Loucy (cell line): ENCODE measurements around the gene ANKZF1.

Experiments used
- H2AFZ ChIP-seq: fragments of 200-600 bp; sonication (generic); 2 replicates; pipeline ENCODE4 v1.6.0; 2016; ENCODE audit warnings: antibody characterized with exemption, mild to moderate bottlenecking, low read length, moderate library complexity
- H3F3A ChIP-seq: fragments of 200-600 bp; 2 replicates; pipeline ENCODE4 v1.6.0; 2016; ENCODE audit warnings: antibody characterized with exemption, low read depth, mild to moderate bottlenecking
- H3K27me3 ChIP-seq: fragments of 200-600 bp; sonication (generic); 2 replicates; pipeline ENCODE4 v1.6.1; 2014; ENCODE audit warnings: low read length, mild to moderate bottlenecking; ENCODE audit not compliant: insufficient read depth, poor library complexity, severe bottlenecking
- H3K36me3 ChIP-seq: fragments of 200-600 bp; sonication (generic); 2 replicates; pipeline ENCODE4 v1.6.1; 2016; ENCODE audit warnings: low read length; ENCODE audit not compliant: insufficient read depth
- H3K4me1 ChIP-seq: fragments of 200-600 bp; sonication (generic); 2 replicates; pipeline ENCODE4 v1.5.1; 2014; ENCODE audit warnings: low read length, mild to moderate bottlenecking; ENCODE audit not compliant: insufficient read depth, poor library complexity, severe bottlenecking
- H3K4me2 ChIP-seq: fragments of 200-600 bp; sonication (generic); 2 replicates; pipeline ENCODE4 v1.6.0; 2014; ENCODE audit warnings: antibody characterized with exemption, low read length, low read depth, mild to moderate bottlenecking; ENCODE audit not compliant: poor library complexity, severe bottlenecking
- H3K4me3 ChIP-seq: fragments of 200-600 bp; sonication (generic); 2 replicates; pipeline ENCODE4 v1.5.1; 2014; ENCODE audit warnings: low read length, mild to moderate bottlenecking, mixed read lengths; ENCODE audit not compliant: poor library complexity, severe bottlenecking
- H3K79me2 ChIP-seq: fragments of 200-600 bp; sonication (generic); 2 replicates; pipeline ENCODE4 v1.6.1; 2014; ENCODE audit warnings: low read length; ENCODE audit not compliant: insufficient read depth
- H3K9ac ChIP-seq: fragments of 200-600 bp; sonication (generic); 2 replicates; pipeline ENCODE4 v1.6.0; 2014; ENCODE audit warnings: mild to moderate bottlenecking, low read depth, low read length, moderate library complexity; ENCODE audit not compliant: poor library complexity, severe bottlenecking
- H3K9me2 ChIP-seq: fragments of 200-600 bp; sonication (generic); replicated peaks from 2 replicates; pipeline ENCODE4 v1.6.1; 2016; ENCODE audit warnings: low read depth, low read length, mixed read lengths
- H3K9me3 ChIP-seq: fragments of 200-600 bp; sonication (generic); 2 replicates; pipeline ENCODE4 v1.6.1; 2014; ENCODE audit warnings: mild to moderate bottlenecking, antibody characterized with exemption, low read length, low read depth; ENCODE audit not compliant: insufficient read depth
- H4K20me1 ChIP-seq: fragments of 200-600 bp; sonication (generic); 2 replicates; pipeline ENCODE4 v1.6.0; 2014; ENCODE audit warnings: antibody characterized with exemption, low read length, mild to moderate bottlenecking; ENCODE audit not compliant: insufficient read depth, poor library complexity, severe bottlenecking
- CTCF ChIP-seq: fragments of 200-600 bp; sonication (generic); conservative IDR thresholded peaks from 2 replicates; pipeline ENCODE4 v1.5.1; 2014; ENCODE audit warnings: mild to moderate bottlenecking, antibody characterized with exemption, low read length
- EZH2phosphoT487 ChIP-seq: fragments of 200-600 bp; IDR thresholded peaks from 2 replicates; pipeline ENCODE4 v1.6.1; 2018; ENCODE audit warnings: antibody characterized with exemption, mild to moderate bottlenecking, moderate library complexity, borderline replicate concordance

Gene ANKZF1, protein sequence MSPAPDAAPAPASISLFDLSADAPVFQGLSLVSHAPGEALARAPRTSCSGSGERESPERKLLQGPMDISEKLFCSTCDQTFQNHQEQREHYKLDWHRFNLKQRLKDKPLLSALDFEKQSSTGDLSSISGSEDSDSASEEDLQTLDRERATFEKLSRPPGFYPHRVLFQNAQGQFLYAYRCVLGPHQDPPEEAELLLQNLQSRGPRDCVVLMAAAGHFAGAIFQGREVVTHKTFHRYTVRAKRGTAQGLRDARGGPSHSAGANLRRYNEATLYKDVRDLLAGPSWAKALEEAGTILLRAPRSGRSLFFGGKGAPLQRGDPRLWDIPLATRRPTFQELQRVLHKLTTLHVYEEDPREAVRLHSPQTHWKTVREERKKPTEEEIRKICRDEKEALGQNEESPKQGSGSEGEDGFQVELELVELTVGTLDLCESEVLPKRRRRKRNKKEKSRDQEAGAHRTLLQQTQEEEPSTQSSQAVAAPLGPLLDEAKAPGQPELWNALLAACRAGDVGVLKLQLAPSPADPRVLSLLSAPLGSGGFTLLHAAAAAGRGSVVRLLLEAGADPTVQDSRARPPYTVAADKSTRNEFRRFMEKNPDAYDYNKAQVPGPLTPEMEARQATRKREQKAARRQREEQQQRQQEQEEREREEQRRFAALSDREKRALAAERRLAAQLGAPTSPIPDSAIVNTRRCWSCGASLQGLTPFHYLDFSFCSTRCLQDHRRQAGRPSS

GRCh38 chr2:219229305-219230058, at the start of gene ANKZF1, which contains the start of gene ATG9A:
TSS of gene ANKZF1 (plus strand) at chr2:219229806. CDS start at chr2:219230258, 452 bp downstream.
TSS of gene ATG9A (minus strand) at chr2:219229636. CDS start at chr2:219228024, 1,612 bp downstream.
- peak within 1 kb of the TSS; percentile 93 for H2AFZ ChIP-seq
- TF ChIP-seq CTCF (no peak), EZH2phosphoT487 (no peak)
- peaks cover 18% of the 10 kb centered on the region for H4K20me1 ChIP-seq
- H3K9me2 ChIP-seq: no peaks in the 10 kb centered on the region
- no peaks in the 10 kb centered on the region for H3K9me3 ChIP-seq
- H3K27me3 ChIP-seq: no peaks in the 10 kb centered on the region
- peak within 1 kb of the TSS; percentile 89 for H3K4me3 ChIP-seq
- H3F3A ChIP-seq: no peaks in the 10 kb centered on the region
- peaks cover 65% of the 10 kb centered on the region for H3K79me2 ChIP-seq
- H3K4me1 ChIP-seq: peaks cover 20% of the 10 kb centered on the region
- H3K4me2 ChIP-seq: peak within 1 kb of the TSS; percentile 92
- peaks cover 44% of the 10 kb centered on the region; the same call in 1 of the 2 replicates for H3K36me3 ChIP-seq
- H3K9ac ChIP-seq: peak within 1 kb of the TSS; percentile 92

- Histone ChIP-seq H3K79me2 (peaks cover 40% of the 10 kb centered on the region), H3K27me3 (no peaks in the 10 kb centered on the region), H2AFZ (no peak overlapping the region), H4K20me1 (peaks cover 22% of the 10 kb centered on the region), H3K4me3 (no peak overlapping the region), H3K9me2 (no peaks in the 10 kb centered on the region), H3F3A (peaks cover 9% of the 10 kb centered on the region; the same call in 1 of the 2 replicates), H3K36me3 (peaks cover 41% of the 10 kb centered on the region; the same call in 1 of the 2 replicates), H3K9me3 (no peaks in the 10 kb centered on the region), H3K4me1 (peaks cover 31% of the 10 kb centered on the region), H3K4me2 (peak overlapping the region; percentile 88), H3K9ac (no peak overlapping the region)
- TF ChIP-seq CTCF (no peak), EZH2phosphoT487 (no peak)
Measured at GRCh38 chr2:219180961-219181360, 48.6 kb upstream of the ANKZF1 start.

- Histone ChIP-seq H3K4me3 (no peak overlapping the region), H3K9me2 (no peaks in the 10 kb centered on the region), H3F3A (peaks cover 9% of the 10 kb centered on the region; the same call in 1 of the 2 replicates), H4K20me1 (peaks cover 20% of the 10 kb centered on the region), H3K9me3 (no peaks in the 10 kb centered on the region), H3K4me2 (peak overlapping the region; percentile 15), H3K4me1 (peaks cover 29% of the 10 kb centered on the region), H2AFZ (no peak overlapping the region), H3K9ac (no peak overlapping the region), H3K79me2 (peaks cover 37% of the 10 kb centered on the region), H3K27me3 (no peaks in the 10 kb centered on the region), H3K36me3 (peaks cover 41% of the 10 kb centered on the region; the same call in 1 of the 2 replicates)
- TF ChIP-seq EZH2phosphoT487 (no peak), CTCF (no peak)
Measured at GRCh38 chr2:219181531-219181930, 48.1 kb upstream of the ANKZF1 start.
